Prostate gland (tissue), 2 donors: Measurements from ENCODE around the gene PHF21B.

ENCODE experiments used
- POLR2A ChIP-seq: fragments of 450-650 bp; IDR thresholded peaks from one replicate; pipeline ENCODE4 v1.6.1; 2016; ENCODE audit warnings: antibody characterized with exemption, mild to moderate bottlenecking
- POLR2AphosphoS5 ChIP-seq: sonication (generic); formaldehyde crosslinking; IDR thresholded peaks from one replicate; pipeline ENCODE4 v1.6.1; 2017; ENCODE audit warnings: antibody characterized with exemption
- TF ChIP-seq, protein P1 (sequence below), 4 experiments: fragments of 200-600 bp in 2 of 4; fragments of 450-650 bp in 2 of 4; sonication (generic) in 2 of 4; IDR thresholded peaks; 1 replicate in 3 of 4; 2 replicates in 1 of 4; pipeline ENCODE4 v1.5.1; 2016 to 2019; ENCODE audit warnings: antibody characterized with exemption in 4 of 4, mild to moderate bottlenecking in 2 of 4, moderate library complexity in 2 of 4

DNA sequence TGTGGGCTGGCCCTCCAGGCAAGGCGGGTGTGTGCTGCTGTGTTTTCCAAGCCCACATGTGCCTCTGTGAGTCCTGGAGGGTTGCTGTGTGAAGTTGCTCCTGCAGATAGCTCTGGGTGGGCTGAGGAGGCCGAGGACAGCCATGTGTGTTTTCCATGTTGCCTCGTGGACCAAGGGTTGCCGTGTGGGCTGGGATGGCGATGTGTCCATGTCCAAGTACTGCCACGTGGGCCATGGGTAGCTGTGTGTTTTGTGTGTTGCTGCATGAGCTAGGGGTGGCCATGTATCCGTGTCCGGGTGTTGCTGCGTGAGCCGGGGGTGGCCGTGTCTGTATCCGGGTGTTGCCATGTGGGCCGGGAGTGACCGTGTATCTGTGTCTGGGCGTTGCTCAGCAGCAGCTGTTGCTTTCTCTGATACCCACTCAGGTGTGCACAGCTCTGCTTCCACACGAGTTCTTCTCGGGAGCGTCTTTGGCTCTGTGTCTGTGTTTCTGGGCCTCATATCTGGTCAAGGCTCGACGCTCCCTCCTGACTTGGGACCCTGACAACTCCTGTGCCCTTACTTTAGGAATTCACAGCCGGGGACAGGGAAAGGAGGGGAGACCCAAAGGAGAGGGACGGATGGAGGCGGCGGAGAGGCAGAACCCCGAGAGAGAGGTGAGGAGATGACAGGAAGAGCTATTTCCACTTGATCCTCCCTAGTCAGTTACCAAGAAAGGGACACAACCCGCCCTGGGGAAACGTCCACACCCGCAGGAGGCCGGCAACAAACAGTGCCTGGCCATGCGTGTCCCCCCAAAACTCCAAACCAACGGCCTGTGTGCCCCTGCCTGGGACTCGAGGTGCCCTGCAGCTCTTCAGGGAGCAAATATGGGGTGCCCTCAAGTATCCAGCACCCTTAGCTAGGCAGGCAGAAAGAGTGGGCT, 83.1 kb downstream of the PHF21B start:
- TF ChIP-seq, protein P1, sequence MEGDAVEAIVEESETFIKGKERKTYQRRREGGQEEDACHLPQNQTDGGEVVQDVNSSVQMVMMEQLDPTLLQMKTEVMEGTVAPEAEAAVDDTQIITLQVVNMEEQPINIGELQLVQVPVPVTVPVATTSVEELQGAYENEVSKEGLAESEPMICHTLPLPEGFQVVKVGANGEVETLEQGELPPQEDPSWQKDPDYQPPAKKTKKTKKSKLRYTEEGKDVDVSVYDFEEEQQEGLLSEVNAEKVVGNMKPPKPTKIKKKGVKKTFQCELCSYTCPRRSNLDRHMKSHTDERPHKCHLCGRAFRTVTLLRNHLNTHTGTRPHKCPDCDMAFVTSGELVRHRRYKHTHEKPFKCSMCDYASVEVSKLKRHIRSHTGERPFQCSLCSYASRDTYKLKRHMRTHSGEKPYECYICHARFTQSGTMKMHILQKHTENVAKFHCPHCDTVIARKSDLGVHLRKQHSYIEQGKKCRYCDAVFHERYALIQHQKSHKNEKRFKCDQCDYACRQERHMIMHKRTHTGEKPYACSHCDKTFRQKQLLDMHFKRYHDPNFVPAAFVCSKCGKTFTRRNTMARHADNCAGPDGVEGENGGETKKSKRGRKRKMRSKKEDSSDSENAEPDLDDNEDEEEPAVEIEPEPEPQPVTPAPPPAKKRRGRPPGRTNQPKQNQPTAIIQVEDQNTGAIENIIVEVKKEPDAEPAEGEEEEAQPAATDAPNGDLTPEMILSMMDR (IDR thresholded peaks at IDR 0.05): no peak
- TF ChIP-seq POLR2A (no peak), POLR2AphosphoS5 (no peak)
